GM18873 (cell line): ENCODE results near the gene FPR1.
"Not testable (repeated sequence)": the region's sequence is repeated elsewhere in the genome, so short reads cannot be mapped to it uniquely, and the experiment has no call there.

Experiments
- ATAC-seq: cut with Tn5 transposase; IDR thresholded peaks from one replicate; pipeline ENCODE4 v1.9.1; 2021; ENCODE audit warnings: mild to moderate bottlenecking, moderate library complexity, moderate number of reproducible peaks; ENCODE audit not compliant: unreplicated experiment, low FRiP score

FPR1 gene

DNA sequence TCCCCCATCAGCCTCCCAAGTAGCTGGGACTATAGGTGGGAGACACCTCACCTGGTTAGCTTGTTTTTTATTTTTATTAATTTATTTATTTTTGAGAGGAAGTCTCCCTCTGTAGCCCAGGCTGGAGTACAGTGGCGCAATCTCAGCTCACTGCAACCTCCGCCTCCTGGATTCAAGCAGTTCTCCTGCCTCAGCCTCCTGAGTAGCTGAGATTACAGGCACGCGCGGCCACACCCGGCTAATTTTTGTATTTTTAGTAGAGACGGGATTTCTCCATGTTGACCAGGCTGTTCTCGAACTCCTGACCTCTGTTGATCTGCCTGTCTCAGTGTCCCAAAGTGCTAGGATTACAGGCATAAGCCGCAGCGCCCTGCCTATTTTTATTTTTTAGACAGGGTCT lies 13.2 kb downstream of the FPR1 start:
- ATAC-seq, result not testable (repeated sequence)

GRCh38 chr19:51737924-51738323 lies 13.8 kb downstream of the FPR1 start:
- no peak for ATAC-seq

DNA sequence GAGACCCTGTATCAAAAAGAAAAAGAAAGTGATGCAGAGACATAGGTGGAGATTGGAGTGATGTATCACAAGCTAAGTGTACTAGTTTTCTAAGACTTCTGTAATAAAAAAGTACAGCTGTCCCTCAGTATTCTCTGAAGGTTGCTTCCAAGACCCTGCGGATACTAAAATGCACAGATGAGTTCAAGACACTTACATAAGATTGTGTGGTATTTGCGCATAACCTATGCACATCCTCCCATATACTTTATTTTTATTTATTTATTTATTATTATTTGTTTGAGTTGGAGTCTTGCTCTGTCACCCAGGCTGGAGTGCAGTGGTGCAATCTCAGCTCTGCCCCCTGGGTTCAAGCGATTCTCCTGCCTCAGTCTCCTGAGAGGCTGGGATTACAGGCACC lies 14.3 kb downstream of the FPR1 start:
- ATAC-seq, result no peak

DNA sequence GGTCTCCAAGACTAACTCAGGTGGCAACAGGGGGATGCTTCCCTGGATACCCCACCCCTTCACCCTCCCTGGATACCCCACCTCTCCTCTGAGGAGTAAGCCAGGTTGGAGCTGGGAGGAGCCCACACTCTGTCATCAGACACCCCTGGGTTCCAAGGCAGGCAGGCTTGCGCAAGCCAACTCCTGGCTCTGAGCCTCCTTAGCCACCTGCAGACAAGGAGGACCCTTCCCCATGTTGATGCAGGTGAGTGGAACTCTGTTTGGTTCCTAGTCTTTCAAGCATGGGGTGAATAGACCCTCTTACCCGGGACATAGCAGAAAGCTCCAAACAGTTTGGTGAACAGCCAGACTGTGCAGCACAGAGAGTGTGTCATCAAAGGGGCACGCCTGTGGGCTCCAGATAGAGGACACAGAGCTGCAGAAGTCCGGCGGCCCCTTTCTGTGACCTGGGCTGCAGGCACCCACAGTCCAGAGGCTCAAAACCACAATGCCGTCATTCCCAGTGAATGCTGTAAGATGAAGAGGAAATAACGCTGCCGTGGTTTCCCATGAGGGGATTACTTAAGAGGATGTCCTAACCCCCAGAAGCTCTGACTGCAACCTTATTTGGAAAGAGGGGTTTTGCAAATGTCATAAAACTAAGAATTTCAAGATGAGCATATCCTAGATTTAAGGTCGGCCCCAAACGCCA lies 15.8 kb downstream of the FPR1 start:
- no peak for ATAC-seq

GRCh38 chr19:51733742-51734522 lies 17.7 kb downstream of the FPR1 start:
- no peak for ATAC-seq

- no peak for ATAC-seq
Observed at GRCh38 chr19:51729781-51730180, 21.9 kb downstream of the FPR1 start.

GRCh38 chr19:51727349-51727880 lies 24.3 kb downstream of the FPR1 start:
- no peak for ATAC-seq

DNA sequence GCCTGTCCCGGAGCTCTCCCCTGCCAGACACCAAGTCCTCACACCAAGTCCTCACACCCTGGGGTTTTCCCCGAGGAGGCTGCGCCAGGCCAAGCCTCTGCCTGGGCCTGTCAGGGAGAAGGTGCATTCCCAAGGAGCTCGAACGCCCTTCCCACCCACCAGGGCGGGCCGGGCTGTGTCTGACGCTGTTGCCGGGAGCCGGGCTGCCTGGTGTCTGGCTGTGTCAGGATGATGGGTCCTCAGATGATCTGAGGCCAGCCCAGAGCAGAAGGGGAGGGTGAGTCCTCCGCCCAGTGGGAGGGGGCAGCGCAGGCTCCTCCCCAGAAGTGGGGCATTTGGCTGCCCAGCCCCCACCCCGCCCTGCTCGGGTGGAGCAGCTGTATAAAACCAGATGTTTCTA lies 25.6 kb downstream of the FPR1 start:
- ATAC-seq, result no peak

DNA sequence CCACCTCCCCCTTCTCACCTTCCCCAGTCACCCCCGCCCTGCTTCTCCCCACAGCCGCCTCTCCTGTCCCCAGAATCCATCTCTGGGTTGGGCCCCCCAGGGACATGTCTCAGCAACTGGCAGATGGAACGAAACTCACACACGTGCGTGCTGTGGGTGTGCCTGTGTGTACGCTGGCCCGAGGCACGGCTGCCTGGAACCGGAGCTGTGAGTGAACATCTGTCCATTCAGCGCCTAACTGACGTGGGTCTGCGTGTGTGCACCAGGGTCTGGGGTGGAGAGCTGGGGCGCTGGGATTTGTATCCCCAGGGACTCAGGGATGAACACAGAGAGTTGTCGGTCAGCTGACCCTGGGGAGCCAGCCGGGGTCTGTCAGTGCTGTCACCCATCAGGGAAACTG lies 27.1 kb downstream of the FPR1 start:
- ATAC-seq, result no peak

GRCh38 chr19:51722492-51722891 lies 29.2 kb downstream of the FPR1 start:
- no peak for ATAC-seq

GRCh38 chr19:51721905-51722304 lies 29.8 kb downstream of the FPR1 start:
- no peak for ATAC-seq

DNA sequence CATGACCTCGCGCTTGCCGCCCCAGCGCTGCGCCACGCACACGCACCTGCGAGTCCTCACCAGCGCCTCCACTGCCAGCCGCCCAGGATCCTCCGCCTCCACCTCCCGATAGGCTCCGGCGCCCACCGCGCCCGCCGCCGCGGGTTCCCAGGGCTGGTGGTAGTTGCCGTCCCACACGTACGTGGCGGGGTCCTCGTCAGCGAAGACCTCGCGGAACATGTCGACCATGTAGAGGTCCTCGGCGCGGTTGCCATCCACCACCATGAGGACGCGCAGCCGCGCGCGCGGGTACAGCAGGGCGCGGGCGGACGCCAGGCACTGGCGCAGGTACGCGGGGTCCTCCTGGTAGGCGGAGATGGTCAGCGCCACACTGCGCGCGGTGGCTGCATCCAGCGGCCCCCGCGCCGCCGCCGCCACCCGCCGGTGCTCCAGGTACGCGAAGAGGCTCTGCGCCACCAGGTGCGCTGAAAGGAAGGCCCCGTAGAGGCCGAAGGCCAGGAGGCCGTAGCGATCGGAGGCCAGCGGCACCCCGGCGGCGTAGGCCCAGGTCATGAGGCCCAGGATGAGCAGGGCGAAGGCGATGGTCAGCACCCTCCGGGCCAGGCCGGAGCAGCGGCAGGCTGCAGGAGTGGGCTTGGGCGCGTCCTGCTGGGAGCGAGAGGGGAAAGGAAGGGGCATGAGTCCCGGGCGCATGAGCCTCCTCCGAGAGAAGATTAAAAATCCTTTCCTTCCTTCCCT lies 32.3 kb downstream of the FPR1 start:
- ATAC-seq, result no peak

GRCh38 chr19:51716925-51717324 lies 34.8 kb downstream of the FPR1 start:
- no peak for ATAC-seq

DNA sequence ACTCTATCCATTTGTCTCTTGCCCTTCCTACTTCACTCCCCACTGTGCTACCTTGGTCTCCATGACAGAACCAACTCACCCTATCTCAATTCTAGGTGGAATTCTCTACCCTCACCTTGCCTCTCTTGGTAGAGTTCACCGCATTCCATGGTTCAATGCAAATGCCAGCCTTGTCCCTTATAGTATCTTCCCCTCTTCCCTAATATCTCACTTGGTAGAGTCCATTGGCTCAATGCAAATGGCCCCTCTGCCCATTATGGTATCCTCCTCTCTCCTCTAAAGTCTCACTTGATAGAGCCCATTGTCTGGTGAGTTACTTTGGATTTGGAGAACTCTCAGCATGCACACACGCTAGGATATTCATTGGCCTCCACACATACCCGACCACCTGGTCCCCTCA lies 35.8 kb downstream of the FPR1 start:
- ATAC-seq, result no peak

GRCh38 chr19:51714848-51715247 lies 36.8 kb downstream of the FPR1 start:
- no peak for ATAC-seq

DNA sequence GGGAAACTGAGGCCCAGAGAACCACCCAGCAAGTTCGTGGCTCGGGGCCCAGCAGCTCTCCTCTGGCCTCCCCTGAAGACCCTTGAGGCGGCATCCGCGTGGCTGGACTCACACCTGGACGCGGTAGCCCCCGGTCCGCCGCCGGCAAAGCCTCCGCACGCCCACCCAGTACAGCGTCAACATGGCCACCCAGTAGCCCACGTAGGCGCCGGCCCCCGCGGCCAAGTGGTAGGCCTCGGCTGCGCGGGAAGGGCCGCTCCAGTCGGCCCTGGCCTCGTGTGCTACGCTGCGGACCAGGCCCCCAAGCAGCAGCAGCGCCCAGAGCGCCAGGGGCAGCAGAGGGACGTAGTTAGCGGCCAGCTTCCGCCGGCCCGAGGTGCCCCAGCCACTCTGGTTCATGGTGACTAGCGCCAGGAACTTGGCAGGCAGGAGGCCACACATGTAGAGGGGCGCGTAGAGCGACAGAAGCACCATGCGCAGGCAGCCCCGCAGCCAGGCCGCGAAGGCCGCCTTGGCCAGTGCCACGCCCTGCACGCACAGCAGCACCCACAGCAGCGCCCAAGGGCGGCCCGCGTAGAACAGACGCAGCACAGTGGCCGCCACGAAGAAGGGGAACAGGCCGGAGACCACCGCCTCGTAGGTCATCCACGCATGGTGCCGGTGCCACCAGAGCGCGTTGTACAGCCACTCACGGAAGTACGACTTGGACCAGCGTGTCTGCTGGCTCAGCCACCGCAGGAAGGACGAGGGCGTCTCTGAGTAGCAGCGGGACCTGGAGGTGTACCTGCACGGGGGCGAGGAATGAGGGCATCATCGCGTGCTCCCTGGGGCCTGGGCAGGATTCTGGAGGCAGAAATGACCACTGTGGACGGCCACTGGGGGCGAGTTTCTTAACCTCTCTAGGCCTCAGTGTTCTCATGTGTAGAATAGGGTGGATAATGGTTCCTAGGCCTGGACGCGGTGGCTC lies 38.1 kb downstream of the FPR1 start:
- no peak for ATAC-seq

DNA sequence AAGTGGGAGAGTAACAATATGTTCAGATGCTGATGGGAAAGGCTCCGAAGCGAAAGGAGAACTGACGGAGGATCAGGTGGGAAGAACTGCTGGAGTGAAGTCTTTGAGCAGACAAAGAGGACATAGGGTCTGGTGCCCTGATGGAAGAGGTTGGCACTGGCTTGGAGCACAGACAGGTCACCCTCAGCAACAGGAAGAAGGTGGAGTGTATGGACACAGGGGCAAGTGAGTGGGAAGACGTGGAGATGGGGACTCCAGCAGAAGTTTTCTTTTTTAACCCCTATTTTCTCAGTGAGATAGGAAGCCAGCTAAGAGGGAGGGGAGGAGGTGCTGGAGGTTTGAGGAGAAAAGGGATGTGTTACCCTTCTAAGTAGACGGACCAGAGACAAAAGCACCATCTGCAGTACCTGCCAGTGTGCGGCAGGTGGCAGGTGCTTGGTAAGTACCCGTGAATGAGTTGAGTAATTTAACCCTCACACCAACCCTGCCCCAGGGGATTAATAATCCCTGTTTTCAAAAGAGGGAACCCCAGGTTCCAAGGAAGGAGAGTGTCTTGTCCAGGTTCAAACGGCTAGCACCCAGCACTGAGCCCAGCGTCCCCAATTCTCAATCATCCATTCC lies 39.1 kb downstream of the FPR1 start:
- no peak for ATAC-seq

DNA sequence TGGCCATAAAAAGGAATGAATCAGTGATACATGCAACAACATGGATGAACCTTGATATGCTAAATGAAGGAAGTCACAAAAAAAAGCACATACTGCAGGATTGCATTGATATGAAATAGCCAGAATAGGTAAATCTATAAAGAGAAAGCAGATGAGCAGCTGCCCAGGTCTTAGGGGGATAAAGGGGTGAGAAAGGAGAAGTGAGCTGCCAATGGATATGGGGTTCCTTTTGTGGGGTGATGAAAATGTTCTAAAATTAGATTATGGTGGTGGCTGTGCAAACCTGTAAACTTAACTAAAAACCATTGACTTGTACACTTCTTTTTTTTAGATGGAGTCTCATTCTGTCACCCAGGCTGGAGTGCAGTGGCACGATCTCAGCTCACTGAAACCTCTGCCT lies 40.0 kb downstream of the FPR1 start:
- ATAC-seq, result no peak

- no peak for ATAC-seq
Observed at GRCh38 chr19:51710163-51710562, 41.5 kb downstream of the FPR1 start.

DNA sequence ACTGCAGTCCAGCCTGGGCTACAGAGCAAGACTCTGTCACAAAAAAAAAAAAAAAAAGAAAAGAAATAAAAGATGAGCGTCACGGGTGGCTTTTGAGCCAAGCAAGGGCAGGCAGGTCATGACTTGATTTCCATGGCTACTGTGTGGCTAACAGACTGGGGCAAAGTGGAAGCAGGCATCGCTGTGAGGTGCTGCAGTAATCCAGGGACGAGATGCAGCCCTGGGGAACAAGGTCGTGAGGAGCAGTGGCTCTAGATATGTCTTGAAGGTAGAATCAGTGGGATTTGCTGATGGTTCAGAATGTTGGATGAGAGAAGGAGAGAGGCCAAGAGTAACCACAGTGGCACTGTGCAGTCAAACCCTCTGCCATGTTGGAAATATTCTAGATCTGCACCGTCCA lies 42.1 kb downstream of the FPR1 start:
- ATAC-seq, result no peak
